ENCODE data around the gene SAMHD1.
"Not testable (repeated sequence)": the region's sequence is repeated elsewhere in the genome, so short reads cannot be mapped to it uniquely, and the experiment has no call there.

- not testable (repeated sequence) for TF ChIP-seq CTCF (IDR thresholded peaks at IDR 0.05; ENCODE audit: low read length); EZH2 (IDR thresholded peaks at IDR 0.05; ENCODE audit: borderline replicate concordance, low read length)
These were observed 110.5 kb downstream of the SAMHD1 start for GRCh38 chr20:36841030-36841429.
